Prostate gland (tissue), 2 donors: ENCODE data around the gene ZNF385A.

Experiments used
- CTCF ChIP-seq, 4 experiments: fragments of 200-600 bp in 2 of 4; fragments of 450-650 bp in 2 of 4; sonication (generic) in 2 of 4; IDR thresholded peaks; 1 replicate in 3 of 4; 2 replicates in 1 of 4; pipeline ENCODE4 v1.5.1; 2016 to 2019; ENCODE audit warnings: antibody characterized with exemption in 4 of 4, mild to moderate bottlenecking in 2 of 4, moderate library complexity in 2 of 4
- POLR2A ChIP-seq: fragments of 450-650 bp; IDR thresholded peaks from one replicate; pipeline ENCODE4 v1.6.1; 2016; ENCODE audit warnings: antibody characterized with exemption, mild to moderate bottlenecking

- TF ChIP-seq CTCF (IDR thresholded peaks at IDR 0.05) (no peak), POLR2A (no peak)
Observed at GRCh38 chr12:54416687-54417603, 32.4 kb upstream of the ZNF385A start.
